Esophagus (tissue), 2 donors: ENCODE measurements around the gene TRAF4. TPM values are rescaled to one million over a fixed set of nuclear protein-coding genes. Genes with fewer than 3 reads are reported as not detected.
A peak's percentile ranks its signal among the peaks of the same experiment; 100 is the strongest.
"Not testable (repeated sequence)": the region's sequence is repeated elsewhere in the genome, so short reads cannot be mapped to it uniquely, and the experiment has no call there.

ENCODE experiments used
- H3K27ac ChIP-seq, 2 donors: one replicate each; pipeline ENCODE4 v1.5.1; 2013; ENCODE audit warnings: low read depth in 2 of 2, mild to moderate bottlenecking in 2 of 2, inconsistent platforms in 1 of 2, low read length in 1 of 2, moderate library complexity in 1 of 2
- H3K27me3 ChIP-seq, 2 donors: one replicate each; pipeline ENCODE4 v1.6.1; 2013; ENCODE audit warnings: low read length in 2 of 2, control low read depth in 1 of 2, mild to moderate bottlenecking in 1 of 2; ENCODE audit not compliant: insufficient read depth in 2 of 2, control insufficient read depth in 1 of 2
- H3K36me3 ChIP-seq, 2 donors: one replicate each; pipeline ENCODE4 v1.6.1; 2013; ENCODE audit warnings: low read length in 1 of 2; ENCODE audit not compliant: control insufficient read depth in 2 of 2, insufficient read depth in 2 of 2
- H3K4me1 ChIP-seq, 2 donors: one replicate each; pipeline ENCODE4 v1.6.1; 2013; ENCODE audit warnings: low read length in 1 of 2; ENCODE audit not compliant: control insufficient read depth in 2 of 2, insufficient read depth in 2 of 2
- H3K4me3 ChIP-seq, 2 donors: one replicate each; pipeline ENCODE4 v1.5.1; 2013; ENCODE audit warnings: low read length in 2 of 2, mild to moderate bottlenecking in 2 of 2, low read depth in 1 of 2, moderate library complexity in 1 of 2
- H3K9me3 ChIP-seq, 2 donors: one replicate each; pipeline ENCODE4 v1.6.1; 2013; ENCODE audit warnings: mild to moderate bottlenecking in 2 of 2, low read depth in 1 of 2, low read length in 1 of 2, moderate library complexity in 1 of 2; ENCODE audit not compliant: control insufficient read depth in 2 of 2, insufficient read depth in 1 of 2
- whole genome bisulfite sequencing, 2 donors: extraction: QIAGEN DNeasy Blood & Tissue Kit; methylation state at CpG; one replicate each; pipeline ENCODE4 v1.1.7; 2013; 5-methylcytosine and 5-hydroxymethylcytosine counted together
- polyA plus RNA-seq, 2 donors: library from polyadenylated mRNA; stranded (reverse); fragments of 200-250 nt; gene quantifications; one replicate each; pipeline ENCODE4 v1.2.3, GENCODE V29; 2013
- donor health status: healthy with polysubstance abuse.
- donor health status: Bipolar disorder and iron deficiency.

The TRAF4 gene
- polyA plus RNA-seq, 2 donors = 30.0 to 34.6 TPM

- H3K27ac ChIP-seq = no peak overlapping the region
- H3K36me3 ChIP-seq = peaks cover 0 to 16% of the 10 kb centered on the region in 2 donors
- H3K4me3 ChIP-seq = no peak overlapping the region
- peaks cover 0 to 2% of the 10 kb centered on the region in 2 donors for H3K4me1 ChIP-seq
- no peaks in the 10 kb centered on the region for H3K27me3 ChIP-seq
- WGBS, 2 donors = 90 to 91% methylated on average over 3 of the region's 3 CpGs
- no peaks in the 10 kb centered on the region for H3K9me3 ChIP-seq
Observed at GRCh38 chr17:28714281-28714680, 29.5 kb upstream of the TRAF4 start.

- Histone ChIP-seq H3K27me3 (no peaks in the 10 kb centered on the region), H3K4me3 (no peak overlapping the region), H3K9me3 (no peaks in the 10 kb centered on the region), H3K27ac (no peak overlapping the region), H3K4me1 (peaks cover 0 to 2% of the 10 kb centered on the region in 2 donors), H3K36me3 (peaks cover 0 to 16% of the 10 kb centered on the region in 2 donors)
- 91 to 95% methylated on average over 2 of the region's 2 CpGs for WGBS, 2 donors
Observed at GRCh38 chr17:28715217-28715616, 28.6 kb upstream of the TRAF4 start.

- H3K27ac ChIP-seq = peak overlapping the region; percentile 84 to 86
- no peaks in the 10 kb centered on the region for H3K9me3 ChIP-seq
Observed at GRCh38 chr17:28716740-28717577, 26.9 kb upstream of the TRAF4 start.

GRCh38 chr17:28717578-28718332 lies 26.1 kb upstream of the TRAF4 start, which contains the start of gene RAB34:
TSS of gene RAB34 (minus strand) at chr17:28717868. CDS start at chr17:28717266, 602 bp downstream.
- WGBS, 2 donors = 5 to 10% methylated on average over 44 to 60 of the region's 60 CpGs
- Histone ChIP-seq H3K4me1 (peaks cover 0 to 2% of the 10 kb centered on the region in 2 donors), H3K27me3 (no peaks in the 10 kb centered on the region)

More at GRCh38 chr17:28716740-28717577, 26.9 kb upstream of the TRAF4 start:
- Histone ChIP-seq H3K36me3 (peaks cover 0 to 18% of the 10 kb centered on the region in 2 donors), H3K4me3 (peak overlapping the region; percentile 50 to 51), H3K4me1 (peaks cover 0 to 2% of the 10 kb centered on the region in 2 donors), H3K27me3 (no peaks in the 10 kb centered on the region)
- whole genome bisulfite sequencing, 2 donors = 11 to 16% methylated on average over 55 to 63 of the region's 63 CpGs

GRCh38 chr17:28718333-28719020 lies 25.3 kb upstream of the TRAF4 start:
- WGBS, 2 donors = 35 to 44% methylated on average over 18 of the region's 18 CpGs
- peaks cover 0 to 7% of the 10 kb centered on the region in 2 donors for H3K4me1 ChIP-seq
- peak overlapping the region; percentile 45 to 74 for H3K4me3 ChIP-seq
- peak overlapping the region; percentile 84 to 86 for H3K27ac ChIP-seq
- H3K27me3 ChIP-seq = no peaks in the 10 kb centered on the region
- no peaks in the 10 kb centered on the region for H3K9me3 ChIP-seq
- H3K36me3 ChIP-seq = peaks cover 0 to 27% of the 10 kb centered on the region in 2 donors

More at GRCh38 chr17:28717578-28718332, 26.1 kb upstream of the TRAF4 start, which contains the start of gene RAB34:
- H3K36me3 ChIP-seq = peaks cover 0 to 24% of the 10 kb centered on the region in 2 donors
- H3K27ac ChIP-seq = peak within 1 kb of the TSS; percentile 84 to 86
- H3K9me3 ChIP-seq = no peaks in the 10 kb centered on the region
- H3K4me3 ChIP-seq = peak within 1 kb of the TSS; percentile 50 to 51

- Histone ChIP-seq H3K4me1 (peaks cover 0 to 7% of the 10 kb centered on the region in 2 donors), H3K4me3 (peak overlapping the region; percentile 15 to 74), H3K36me3 (peaks cover 0 to 25% of the 10 kb centered on the region in 2 donors), H3K9me3 (no peaks in the 10 kb centered on the region), H3K27me3 (no peaks in the 10 kb centered on the region), H3K27ac (peak overlapping the region; percentile 84)
- WGBS, 2 donors = 24 to 30% methylated on average over 18 of the region's 18 CpGs
Observed at GRCh38 chr17:28719021-28719433, 24.8 kb upstream of the TRAF4 start.

- H3K36me3 ChIP-seq = peaks cover 0 to 19% of the 10 kb centered on the region in 2 donors
- no peaks in the 10 kb centered on the region for H3K9me3 ChIP-seq
- 1 to 2% methylated on average over 25 to 29 of the region's 30 CpGs for WGBS, 2 donors
- peaks cover 0 to 15% of the 10 kb centered on the region in 2 donors for H3K4me1 ChIP-seq
- no peaks in the 10 kb centered on the region for H3K27me3 ChIP-seq
- H3K4me3 ChIP-seq = peak overlapping the region; percentile 73 to 74
- H3K27ac ChIP-seq = peak overlapping the region; percentile 77 to 84
Observed at GRCh38 chr17:28720247-28720996, 23.4 kb upstream of the TRAF4 start.

- peaks cover 0 to 17% of the 10 kb centered on the region in 2 donors for H3K36me3 ChIP-seq
- H3K27ac ChIP-seq = peak overlapping the region; percentile 3 to 73
- H3K4me1 ChIP-seq = peaks cover 0 to 15% of the 10 kb centered on the region in 2 donors
- H3K4me3 ChIP-seq = peak overlapping the region; percentile 73 to 74
- not testable (repeated sequence) for H3K27me3 ChIP-seq, H3K9me3 ChIP-seq
- WGBS, 2 donors = 20 to 23% methylated on average over 19 of the region's 19 CpGs
Observed at GRCh38 chr17:28720997-28721329, 22.8 kb upstream of the TRAF4 start.
